ENCODE results near the gene CPT1C. TPM values are rescaled to one million over a fixed set of nuclear protein-coding genes. Genes with fewer than 3 reads are reported as not detected.

Gene CPT1C
- total RNA-seq, 1 donor from 2014 or later, result 48.8 TPM

- H3K36me3 Mint-ChIP-seq (ENCODE audit: unreplicated experiment), result peaks cover 19% of the 10 kb centered on the region
- H3K4me1 Mint-ChIP-seq (ENCODE audit: unreplicated experiment), result peaks cover 23% of the 10 kb centered on the region
- H3K9me3 Mint-ChIP-seq (ENCODE audit: unreplicated experiment), result no peaks in the 10 kb centered on the region
- TF ChIP-seq CTCF (IDR thresholded peaks at IDR 0.05), result no peak
- H3K27me3 Mint-ChIP-seq (ENCODE audit: unreplicated experiment), result no peaks in the 10 kb centered on the region
- H3K4me3 Mint-ChIP-seq (ENCODE audit: unreplicated experiment), result no peak overlapping the region
- no peak overlapping the region for H3K27ac Mint-ChIP-seq (ENCODE audit: unreplicated experiment)
- DNase-seq (ENCODE audit: extremely low spot score, unreplicated experiment), result no peak
Measured at GRCh38 chr19:49686503-49687088, 4.3 kb upstream of the CPT1C start.

DNA sequence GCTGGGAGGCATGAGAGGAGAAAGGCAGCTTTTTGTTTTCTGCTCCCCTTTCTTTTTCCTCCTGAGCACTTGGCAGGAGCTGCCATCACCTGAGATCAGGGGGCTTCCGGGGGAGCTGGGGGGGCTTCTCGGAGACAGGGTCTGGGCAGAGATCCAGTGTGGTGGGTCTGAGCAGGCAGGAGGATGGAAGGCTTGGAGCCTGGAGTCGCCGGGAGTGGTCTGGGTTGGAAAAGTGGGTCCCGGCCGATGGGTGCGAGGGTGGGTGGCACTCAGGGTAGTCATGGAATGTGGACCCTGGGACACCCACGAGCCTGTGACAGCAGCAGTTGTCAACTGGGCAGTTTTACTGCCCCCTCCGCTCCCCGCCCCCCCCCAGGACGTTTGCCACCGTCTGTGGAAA, 3.8 kb upstream of the CPT1C start:
- DNase-seq (ENCODE audit: extremely low spot score, unreplicated experiment), result no peak
- Mint-ChIP-seq H3K27me3 (ENCODE audit: unreplicated experiment) (no peaks in the 10 kb centered on the region), H3K9me3 (ENCODE audit: unreplicated experiment) (no peaks in the 10 kb centered on the region), H3K4me3 (ENCODE audit: unreplicated experiment) (no peak overlapping the region), H3K36me3 (ENCODE audit: unreplicated experiment) (peaks cover 19% of the 10 kb centered on the region), H3K4me1 (ENCODE audit: unreplicated experiment) (peaks cover 26% of the 10 kb centered on the region), H3K27ac (ENCODE audit: unreplicated experiment) (no peak overlapping the region)
- TF ChIP-seq CTCF (IDR thresholded peaks at IDR 0.05), result no peak

DNA sequence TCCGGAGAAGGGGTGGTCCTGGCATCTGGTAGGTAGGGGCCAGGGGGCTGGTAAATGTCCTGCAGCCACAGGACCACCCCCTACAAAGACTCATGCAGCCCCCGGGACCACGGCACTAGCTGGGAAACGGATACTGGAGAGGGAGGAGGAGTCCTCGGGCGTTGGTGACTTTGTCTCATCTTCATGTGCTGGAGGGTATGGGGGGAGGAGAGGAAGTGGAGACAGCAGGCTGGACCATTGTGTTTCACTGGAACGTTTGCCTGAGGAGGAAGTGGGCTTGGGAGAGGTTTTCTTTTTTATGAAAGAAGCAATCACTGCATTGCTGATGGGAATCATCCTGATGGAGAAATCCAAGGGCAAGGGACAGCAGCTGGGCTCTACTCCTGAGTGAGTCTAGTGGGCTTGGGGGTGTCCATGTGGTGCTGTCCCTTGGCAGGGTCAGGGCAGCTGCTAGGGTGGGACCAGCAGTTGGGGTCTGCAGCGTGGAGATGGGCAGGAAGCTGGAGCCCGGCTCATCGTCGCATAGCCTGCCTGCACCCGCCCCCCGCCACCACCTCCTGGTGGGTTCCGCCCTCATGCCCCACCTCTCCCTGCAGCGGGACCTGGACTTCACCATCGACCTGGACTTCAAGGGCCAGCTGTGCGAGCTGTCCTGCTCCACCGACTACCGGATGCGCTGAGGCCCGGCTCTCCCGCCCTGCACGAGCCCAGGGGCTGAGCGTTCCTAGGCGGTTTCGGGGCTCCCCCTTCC, 3.2 kb upstream of the CPT1C start:
- peaks cover 16% of the 10 kb centered on the region for H3K36me3 Mint-ChIP-seq (ENCODE audit: unreplicated experiment)
- H3K27ac Mint-ChIP-seq (ENCODE audit: unreplicated experiment), result no peak overlapping the region
- no peak for TF ChIP-seq CTCF (IDR thresholded peaks at IDR 0.05)
- no peaks in the 10 kb centered on the region for H3K27me3 Mint-ChIP-seq (ENCODE audit: unreplicated experiment)
- H3K4me1 Mint-ChIP-seq (ENCODE audit: unreplicated experiment), result peaks cover 30% of the 10 kb centered on the region
- no peak for DNase-seq (ENCODE audit: extremely low spot score, unreplicated experiment)
- no peaks in the 10 kb centered on the region for H3K9me3 Mint-ChIP-seq (ENCODE audit: unreplicated experiment)
- no peak overlapping the region for H3K4me3 Mint-ChIP-seq (ENCODE audit: unreplicated experiment)

DNA sequence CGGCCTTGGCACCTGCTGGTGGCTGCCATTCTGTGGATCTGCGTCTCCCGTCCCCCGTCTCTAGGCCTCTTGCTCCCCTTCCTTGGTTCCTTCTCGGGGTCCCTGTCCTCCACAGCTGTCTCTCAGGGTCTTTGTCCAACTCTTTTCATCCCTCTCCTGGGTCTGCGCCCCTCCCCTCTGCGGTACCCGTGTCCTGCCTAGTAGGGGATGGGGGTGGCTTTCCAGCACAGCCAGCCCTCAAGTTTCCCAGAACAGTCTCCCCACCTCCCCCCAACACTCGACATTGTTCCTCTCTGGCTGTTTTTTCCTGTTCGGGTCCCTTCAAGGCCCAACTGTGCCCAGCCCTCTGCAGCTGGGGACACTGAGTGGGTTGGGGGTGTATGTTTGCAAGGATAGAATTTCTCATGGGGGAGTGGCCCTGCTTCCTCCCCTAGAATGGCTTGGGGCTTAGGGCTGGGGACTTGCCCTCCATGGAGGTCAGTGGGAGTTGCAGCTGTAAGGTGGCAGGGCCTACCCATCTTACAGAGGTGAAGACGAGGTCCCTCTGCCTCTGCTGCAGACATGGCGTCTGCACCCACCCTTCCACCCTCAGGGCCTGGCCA, 2.3 kb upstream of the CPT1C start:
- no peaks in the 10 kb centered on the region for H3K9me3 Mint-ChIP-seq (ENCODE audit: unreplicated experiment)
- peaks cover 30% of the 10 kb centered on the region for H3K4me1 Mint-ChIP-seq (ENCODE audit: unreplicated experiment)
- DNase-seq (ENCODE audit: extremely low spot score, unreplicated experiment), result no peak
- peaks cover 16% of the 10 kb centered on the region for H3K36me3 Mint-ChIP-seq (ENCODE audit: unreplicated experiment)
- H3K27me3 Mint-ChIP-seq (ENCODE audit: unreplicated experiment), result no peaks in the 10 kb centered on the region
- H3K4me3 Mint-ChIP-seq (ENCODE audit: unreplicated experiment), result no peak overlapping the region
- no peak for TF ChIP-seq CTCF (IDR thresholded peaks at IDR 0.05)
- no peak overlapping the region for H3K27ac Mint-ChIP-seq (ENCODE audit: unreplicated experiment)
